Activated CD4-positive, alpha-beta T cell treated with anti-CD3 and anti-CD28 coated beads for 36 hours (primary cell): ENCODE data around the gene SELPLG. TPM values are rescaled to one million over a fixed set of nuclear protein-coding genes. Genes with fewer than 3 reads are reported as not detected.
"Not testable (repeated sequence)": the region's sequence is repeated elsewhere in the genome, so short reads cannot be mapped to it uniquely, and the experiment has no call there.

Experiments used
- ATAC-seq: fragments of 200-7000 bp; cut with Tn5 transposase; one replicate; pipeline ENCODE4 v1.10.0; 2021; ENCODE audit warnings: mild to moderate bottlenecking, moderate library complexity
- CTCF ChIA-PET: fragments of 350-600 bp; sonication (Branson Sonifier 250); formaldehyde crosslinking; loops from one replicate; lab custom pipeline; 2021; ENCODE audit warnings: antibody characterized with exemption; lab: Charles Lee
- POLR2A ChIA-PET: fragments of 350-600 bp; sonication (Branson Sonifier 250); formaldehyde crosslinking; loops from one replicate; lab custom pipeline; 2021; ENCODE audit warnings: antibody characterized with exemption, inconsistent platforms; lab: Charles Lee
- DNase-seq: peaks from one replicate; pipeline ENCODE4 v3.0.0-alpha.2; 2020
- H3K27ac Mint-ChIP-seq: one replicate; pipeline ENCODE4 v1.8.0; 2021; ENCODE audit warnings: mixed read lengths
- H3K27me3 Mint-ChIP-seq: one replicate; pipeline ENCODE4 v1.8.0; 2021; ENCODE audit warnings: mixed read lengths
- H3K36me3 Mint-ChIP-seq: one replicate; pipeline ENCODE4 v1.8.0; 2021; ENCODE audit warnings: low read depth, mixed read lengths
- H3K4me1 Mint-ChIP-seq: one replicate; pipeline ENCODE4 v1.8.0; 2021; ENCODE audit warnings: mixed read lengths
- H3K4me3 Mint-ChIP-seq: one replicate; pipeline ENCODE4 v1.8.0; 2021; ENCODE audit warnings: mild to moderate bottlenecking, moderate library complexity, mixed read lengths
- H3K9me3 Mint-ChIP-seq: one replicate; pipeline ENCODE4 v1.8.0; 2021; ENCODE audit warnings: low read depth, mixed read lengths
- intact Hi-C, 2 experiments: fragments of 100-400 bp; cut with DNase I in 1 of 2; cut with micrococcal nuclease in 1 of 2; formaldehyde crosslinking; loops; one replicate each; pipeline versions ENCODE4 v1.14.2 to v1.15.1; 2022 to 2024; cut with DNase I, micrococcal nuclease
- total RNA-seq, 2 experiments: library from RNA; stranded (reverse); gene quantifications; one replicate each; pipeline ENCODE4 v1.2.3, GENCODE V29; 2021

SELPLG gene
- total RNA-seq, 2 experiments from 2014 or later, result 31.0 to 36.9 TPM

GRCh38 chr12:108620236-108620879 is 13.3 kb downstream of the SELPLG start:
- Mint-ChIP-seq H3K27ac (peak overlapping the region; percentile 61), H3K9me3 (peaks cover 9% of the 10 kb centered on the region), H3K27me3 (no peaks in the 10 kb centered on the region), H3K4me3 (no peak overlapping the region), H3K36me3 (peaks cover 46% of the 10 kb centered on the region), H3K4me1 (peaks cover 43% of the 10 kb centered on the region)
- ChIA-PET POLR2A (interaction anchor here (0.6 kb wide), 1 partner anchor 20 kb away, joined by 3 read pairs; no protein-coding TSS in a partner anchor), CTCF (interaction anchor here (0.5 to 9.0 kb wide), 7 partner anchors 11 to 238 kb away, joined by 3 to 270 read pairs (median 4); partner anchors contain the start of genes ISCU, SART3 and SELPLG)
- ATAC-seq (no peak), DNase-seq (no peak)
- intact Hi-C loops, result no loop called here

DNA sequence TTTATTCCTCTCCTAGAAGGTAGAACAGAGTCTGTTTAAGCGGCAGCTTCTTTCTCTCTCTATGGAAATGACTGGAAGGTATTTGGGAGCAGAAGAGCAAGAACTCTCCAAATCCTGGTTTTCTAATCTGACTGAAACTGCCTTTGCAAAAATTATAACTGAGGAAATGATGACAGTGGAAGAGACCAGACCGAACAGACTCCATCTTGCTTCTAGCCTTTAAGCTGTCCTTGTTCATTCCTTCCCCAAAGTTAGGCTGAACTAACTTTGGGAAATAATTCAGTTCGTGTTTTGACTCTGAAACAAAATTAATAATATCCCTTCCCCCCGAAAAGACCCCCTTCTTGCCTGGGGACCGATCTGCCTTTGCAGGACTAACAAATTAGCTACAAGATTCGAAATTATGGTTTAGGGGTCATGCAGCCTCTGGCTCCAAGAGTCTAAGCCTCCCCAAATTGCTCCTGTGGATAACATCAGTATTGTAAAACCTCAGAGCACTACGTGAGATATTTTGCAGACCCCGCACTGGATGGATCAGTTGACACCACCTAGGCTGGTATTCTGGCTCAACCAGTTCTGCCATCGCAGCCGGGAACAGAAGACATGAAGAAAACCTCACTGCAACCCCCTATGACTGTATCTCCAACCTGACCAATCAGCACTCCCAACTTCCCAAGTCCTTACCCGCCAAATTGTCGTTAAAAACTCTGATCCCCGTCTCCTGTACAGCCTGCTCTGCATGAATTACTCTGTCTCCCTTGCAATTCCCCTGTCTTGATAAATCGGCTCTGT is 14.1 kb downstream of the SELPLG start:
- CTCF ChIA-PET, result interaction anchor here (0.6 to 9.0 kb wide), 10 partner anchors 12 to 774 kb away, joined by 3 to 270 read pairs (median 10); partner anchors contain the start of genes ISCU, SART3 and SELPLG
- no peak for ATAC-seq
- intact Hi-C loops, result loop anchor here in 1 of 2 experiments (2.0 to 10.0 kb wide), 2 partner anchors 183 to 855 kb away; partner anchors contain the start of gene PRDM4
- DNase-seq, result no peak
- POLR2A ChIA-PET, result interaction anchor here (1.2 kb wide), 1 partner anchor 51 kb away, joined by 5 read pairs; no protein-coding TSS in a partner anchor
- H3K9me3 Mint-ChIP-seq, result peaks cover 9% of the 10 kb centered on the region
- peaks cover 42% of the 10 kb centered on the region for H3K36me3 Mint-ChIP-seq
- H3K27ac Mint-ChIP-seq, result peak overlapping the region; percentile 10
- H3K4me1 Mint-ChIP-seq, result peaks cover 40% of the 10 kb centered on the region
- no peaks in the 10 kb centered on the region for H3K27me3 Mint-ChIP-seq
- H3K4me3 Mint-ChIP-seq, result no peak overlapping the region

- not testable (repeated sequence) for H3K4me3 Mint-ChIP-seq, H3K27me3 Mint-ChIP-seq, H3K27ac Mint-ChIP-seq, H3K9me3 Mint-ChIP-seq, ATAC-seq, DNase-seq
- POLR2A ChIA-PET, result interaction anchor here (0.6 to 1.6 kb wide), 3 partner anchors 9 to 54 kb away, joined by 4 to 5 read pairs (median 5); no protein-coding TSS in a partner anchor
- H3K36me3 Mint-ChIP-seq, result peaks cover 36% of the 10 kb centered on the region
- H3K4me1 Mint-ChIP-seq, result peaks cover 40% of the 10 kb centered on the region
- intact Hi-C loops, result loop anchor here in 1 of 2 experiments (1.0 to 10.0 kb wide), 4 partner anchors 56 to 854 kb away; partner anchors contain the start of genes FICD and PRDM4
- CTCF ChIA-PET, result interaction anchor here (0.6 to 9.0 kb wide), 19 partner anchors 12 to 1263 kb away, joined by 3 to 270 read pairs (median 5); partner anchors contain the start of genes FICD, ISCU, SART3 and SELPLG
These were observed 14.8 kb downstream of the SELPLG start for GRCh38 chr12:108618953-108619274.

DNA sequence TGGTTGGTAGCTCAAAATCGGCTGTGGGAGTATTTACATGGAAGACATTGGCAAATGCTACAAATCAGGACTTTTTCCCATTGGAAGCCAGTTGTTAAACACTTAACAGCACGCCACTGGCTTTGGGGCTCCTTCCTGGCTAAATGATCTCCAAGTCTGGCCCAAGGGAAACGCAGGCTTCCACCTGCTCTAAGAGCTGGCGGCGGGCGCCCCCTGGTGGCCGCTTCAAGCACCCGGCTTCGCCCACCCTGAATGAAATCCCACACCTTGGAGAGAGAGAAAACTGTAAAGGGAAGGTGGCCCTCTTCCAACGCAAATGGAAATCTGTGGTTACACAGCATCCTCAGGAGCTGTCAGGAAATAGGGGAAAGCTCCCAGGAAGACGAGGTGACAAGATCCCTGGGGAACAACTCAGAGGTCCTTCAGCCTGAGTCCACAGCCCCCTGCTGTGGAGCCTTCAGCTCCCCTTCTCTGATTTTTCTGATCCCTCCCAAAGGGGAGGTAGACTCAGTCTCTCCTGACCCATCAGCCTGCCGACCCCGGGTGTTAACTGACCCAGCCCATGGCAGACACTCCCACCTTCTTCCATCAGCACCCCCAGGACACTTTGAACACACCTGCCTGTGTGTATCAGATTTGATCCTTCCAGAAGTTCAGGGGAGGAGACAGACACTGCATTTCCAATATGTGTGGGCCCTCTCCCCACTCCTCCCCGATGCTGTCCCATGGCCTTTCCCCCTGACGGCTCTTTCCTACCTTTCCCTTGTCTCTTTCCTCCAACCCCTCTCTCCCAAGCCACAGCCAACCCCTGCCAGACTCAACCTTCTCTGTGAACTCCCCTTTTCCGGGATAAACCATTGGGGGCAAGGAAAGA is 15.4 kb downstream of the SELPLG start:
- DNase-seq (peak; percentile 88), ATAC-seq (peak; percentile 46)
- intact Hi-C loops, result loop anchor here in 1 of 2 experiments (1.0 to 10.0 kb wide), 4 partner anchors 55 to 854 kb away; partner anchors contain the start of genes FICD and PRDM4
- Mint-ChIP-seq H3K27me3 (no peaks in the 10 kb centered on the region), H3K4me1 (peaks cover 40% of the 10 kb centered on the region), H3K27ac (peak overlapping the region; percentile 62), H3K9me3 (peaks cover 9% of the 10 kb centered on the region), H3K36me3 (peaks cover 30% of the 10 kb centered on the region), H3K4me3 (no peak overlapping the region)
- CTCF ChIA-PET, result interaction anchor here (0.6 to 9.0 kb wide), 33 partner anchors 9 to 1511 kb away, joined by 3 to 270 read pairs (median 5); partner anchors contain the start of genes FICD, ISCU, SART3 and SELPLG
- POLR2A ChIA-PET, result interaction anchor here (0.6 to 2.1 kb wide), 7 partner anchors 10 to 56 kb away, joined by 3 to 8 read pairs (median 5); partner anchors contain the start of gene ISCU

GRCh38 chr12:108616941-108617858 is 16.5 kb downstream of the SELPLG start:
- Mint-ChIP-seq H3K36me3 (peaks cover 19% of the 10 kb centered on the region), H3K27me3 (no peaks in the 10 kb centered on the region), H3K9me3 (peaks cover 9% of the 10 kb centered on the region), H3K27ac (peak overlapping the region; percentile 77), H3K4me1 (peaks cover 36% of the 10 kb centered on the region), H3K4me3 (peak overlapping the region; percentile 13)
- peak; percentile 92 for ATAC-seq
- intact Hi-C loops, result loop anchor here (1.0 to 10.0 kb wide), 9 partner anchors 12 to 852 kb away; partner anchors contain the start of genes FICD (in 1 of the 2), PRDM4 (in 1 of the 2) and SELPLG (in 1 of the 2)
- CTCF ChIA-PET, result interaction anchor here (0.6 to 9.0 kb wide), 29 partner anchors 8 to 1512 kb away, joined by 3 to 270 read pairs (median 6); partner anchors contain the start of genes FICD, ISCU, SART3 and SELPLG
- peak; percentile 92 for DNase-seq
- POLR2A ChIA-PET, result interaction anchor here (0.6 to 2.1 kb wide), 8 partner anchors 11 to 141 kb away, joined by 3 to 8 read pairs (median 5); partner anchors contain the start of gene ISCU

DNA sequence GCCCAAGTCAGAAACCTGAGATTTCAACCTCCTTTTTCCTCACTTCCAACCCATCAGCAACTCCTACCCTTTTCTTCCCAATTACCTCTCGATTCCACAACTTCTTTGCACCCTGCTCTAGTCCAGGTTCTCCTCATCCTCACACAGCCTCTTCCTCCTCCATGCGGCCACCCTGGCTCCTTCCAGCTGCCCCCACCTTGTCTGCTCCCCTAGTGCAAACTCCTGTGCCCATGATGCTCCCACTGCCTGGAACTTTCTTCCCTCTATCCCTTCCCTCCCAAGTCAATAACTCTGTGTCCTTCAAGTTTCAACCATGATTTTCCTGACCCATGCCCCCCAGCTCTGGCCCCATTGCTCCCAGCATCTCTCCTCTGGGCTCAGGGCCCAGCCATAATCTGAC is 17.3 kb downstream of the SELPLG start:
- Mint-ChIP-seq H3K4me3 (no peak overlapping the region), H3K9me3 (peaks cover 9% of the 10 kb centered on the region), H3K27me3 (no peaks in the 10 kb centered on the region), H3K27ac (peak overlapping the region; percentile 77), H3K36me3 (peaks cover 14% of the 10 kb centered on the region), H3K4me1 (peaks cover 41% of the 10 kb centered on the region)
- no peak for DNase-seq
- no peak for ATAC-seq
- ChIA-PET CTCF (interaction anchor here (0.6 to 9.0 kb wide), 10 partner anchors 15 to 698 kb away, joined by 3 to 270 read pairs (median 23); partner anchors contain the start of genes ISCU, SART3 and SELPLG), POLR2A (interaction anchor here (0.9 to 2.1 kb wide), 5 partner anchors 12 to 54 kb away, joined by 4 to 8 read pairs (median 7); partner anchors contain the start of gene ISCU)
- intact Hi-C loops, result loop anchor here in 1 of 2 experiments (10.0 kb wide), 1 partner anchor 852 kb away; the partner anchor contains the start of gene PRDM4

- Mint-ChIP-seq H3K4me3 (no peak overlapping the region), H3K27ac (peak overlapping the region; percentile 10), H3K27me3 (no peaks in the 10 kb centered on the region), H3K36me3 (peaks cover 11% of the 10 kb centered on the region), H3K9me3 (peaks cover 9% of the 10 kb centered on the region), H3K4me1 (peaks cover 38% of the 10 kb centered on the region)
- ChIA-PET CTCF (interaction anchor here (0.6 to 9.0 kb wide), 7 partner anchors 12 to 698 kb away, joined by 3 to 270 read pairs (median 3); partner anchors contain the start of genes ISCU, SART3 and SELPLG), POLR2A (interaction anchor here (0.6 to 1.0 kb wide), 2 partner anchors 12 to 200 kb away, joined by 3 to 5 read pairs; no protein-coding TSS in a partner anchor)
- DNase-seq (no peak), ATAC-seq (no peak)
- intact Hi-C loops, result loop anchor here in 1 of 2 experiments (10.0 kb wide), 1 partner anchor 851 kb away; the partner anchor contains the start of gene PRDM4
These were observed 17.8 kb downstream of the SELPLG start for GRCh38 chr12:108615918-108616317.

DNA sequence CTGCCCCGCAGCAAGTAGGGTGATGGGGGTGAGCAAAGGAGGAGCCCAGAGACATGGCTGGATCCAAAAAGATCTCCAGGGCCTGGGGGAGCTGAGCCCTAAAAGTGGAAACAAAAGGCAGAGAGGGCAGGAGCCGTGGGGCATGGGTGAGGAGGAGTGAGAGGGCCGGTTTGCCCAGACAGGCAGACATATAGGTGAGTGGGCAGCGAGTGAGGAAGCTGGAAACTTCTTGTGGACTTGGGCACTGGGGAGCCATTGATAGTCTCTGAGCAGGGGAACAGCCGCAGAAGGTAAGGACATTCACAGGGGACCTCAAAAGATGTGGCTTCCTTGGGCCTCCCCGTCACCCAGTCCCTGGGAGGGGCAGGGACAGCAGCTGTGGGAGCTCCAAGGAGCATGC is 19.1 kb downstream of the SELPLG start:
- DNase-seq (no peak), ATAC-seq (no peak)
- intact Hi-C loops, result loop anchor here in 1 of 2 experiments (10.0 kb wide), 1 partner anchor 850 kb away; the partner anchor contains the start of gene PRDM4
- POLR2A ChIA-PET, result no interaction called here
- CTCF ChIA-PET, result interaction anchor here (9.0 kb wide), 1 partner anchor 49 kb away, joined by 270 read pairs; the partner anchor contains the start of genes ISCU and SART3
- H3K9me3 Mint-ChIP-seq, result peaks cover 9% of the 10 kb centered on the region
- peak overlapping the region; percentile 17 for H3K27ac Mint-ChIP-seq
- H3K27me3 Mint-ChIP-seq, result no peaks in the 10 kb centered on the region
- peaks cover 11% of the 10 kb centered on the region for H3K36me3 Mint-ChIP-seq
- no peak overlapping the region for H3K4me3 Mint-ChIP-seq
- peaks cover 38% of the 10 kb centered on the region for H3K4me1 Mint-ChIP-seq

DNA sequence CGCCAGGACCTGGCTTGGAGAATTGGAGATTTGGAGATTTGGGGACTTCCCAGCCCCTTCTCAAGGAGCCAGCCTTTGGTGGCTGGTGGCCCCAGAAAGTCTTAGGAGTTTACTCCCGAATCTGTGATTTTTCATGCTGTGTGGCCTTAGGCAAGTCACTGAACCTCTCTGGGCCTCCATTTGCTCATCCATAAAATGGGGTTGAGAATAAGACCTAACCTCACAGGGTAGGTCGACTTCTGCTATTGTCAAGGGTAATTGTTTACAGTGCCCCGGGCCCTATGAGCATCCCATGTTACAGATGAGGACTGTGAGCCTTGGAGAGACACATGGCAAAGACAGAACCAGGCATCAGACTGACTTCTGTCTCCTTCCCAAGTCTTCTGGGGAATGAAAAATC is 19.7 kb downstream of the SELPLG start:
- DNase-seq (no peak), ATAC-seq (no peak)
- Mint-ChIP-seq H3K27me3 (no peaks in the 10 kb centered on the region), H3K36me3 (peaks cover 11% of the 10 kb centered on the region), H3K9me3 (peaks cover 9% of the 10 kb centered on the region), H3K27ac (no peak overlapping the region), H3K4me3 (no peak overlapping the region), H3K4me1 (peaks cover 38% of the 10 kb centered on the region)
- intact Hi-C loops, result loop anchor here in 1 of 2 experiments (10.0 kb wide), 1 partner anchor 849 kb away; the partner anchor contains the start of gene PRDM4
- CTCF ChIA-PET, result interaction anchor here (0.6 kb wide), 1 partner anchor 776 kb away, joined by 4 read pairs; no protein-coding TSS in a partner anchor
- POLR2A ChIA-PET, result no interaction called here
